OCI-LY3 (cell line): ENCODE measurements around the gene L3MBTL4.

Experiments
- H2AFZ ChIP-seq: fragments of 200-600, 300-600 bp; shearing (Covaris generic); 2 replicates; pipeline ENCODE4 v1.6.0; 2014; ENCODE audit warnings: antibody characterized with exemption, low read depth, low read length
- H3K27ac ChIP-seq: fragments of 200-600, 300-600 bp; sonication (generic); 2 replicates; pipeline ENCODE4 v1.5.1; 2014; ENCODE audit warnings: mild to moderate bottlenecking, low read length, moderate library complexity, mixed read lengths
- H3K27me3 ChIP-seq: fragments of 200-600, 300-600 bp; sonication (generic); 2 replicates; pipeline ENCODE4 v1.6.1; 2014; ENCODE audit warnings: low read depth, low read length, mixed read lengths
- H3K36me3 ChIP-seq: fragments of 200-600, 300-600 bp; sonication (generic); replicated peaks from 2 replicates; pipeline ENCODE3; 2014; ENCODE audit warnings: low read depth, low read length, mixed read lengths
- H3K4me1 ChIP-seq: fragments of 300-600, 200-600 bp; sonication (generic); 2 replicates; pipeline ENCODE4 v1.6.1; 2014; ENCODE audit warnings: low read length, mixed read lengths
- H3K4me2 ChIP-seq: fragments of 200-600, 300-600 bp; sonication (generic); 2 replicates; pipeline ENCODE4 v1.6.1; 2014; ENCODE audit warnings: low read length, mixed read lengths
- H3K4me3 ChIP-seq: fragments of 300-600, 200-600 bp; sonication (generic); 2 replicates; pipeline ENCODE4 v1.5.1; 2014; ENCODE audit warnings: antibody characterized with exemption, mild to moderate bottlenecking, low read length, moderate library complexity
- H3K79me2 ChIP-seq: fragments of 300-600, 200-600 bp; shearing (Covaris generic); 2 replicates; pipeline ENCODE4 v1.6.1; 2014; ENCODE audit warnings: mild to moderate bottlenecking, low read length, mixed read lengths
- H3K9ac ChIP-seq: fragments of 300-600, 200-600 bp; shearing (Covaris generic); 2 replicates; pipeline ENCODE4 v1.6.0; 2014; ENCODE audit warnings: mild to moderate bottlenecking, low read length, moderate library complexity
- H3K9me3 ChIP-seq: fragments of 200-600, 300-600 bp; shearing (Covaris generic); 2 replicates; pipeline ENCODE4 v1.6.1; 2014; ENCODE audit warnings: low read length, mixed read lengths; ENCODE audit not compliant: insufficient read depth
- H4K20me1 ChIP-seq: fragments of 200-600, 300-600 bp; sonication (generic); 2 replicates; pipeline ENCODE4 v1.6.1; 2016; ENCODE audit warnings: low read length, mixed read lengths; ENCODE audit not compliant: insufficient read depth
- CTCF ChIP-seq: fragments of 200-600, 300-600 bp; sonication (generic); IDR thresholded peaks from 2 replicates; pipeline ENCODE4 v1.5.1; 2014; ENCODE audit warnings: antibody characterized with exemption, low read length, low read depth
- EZH2phosphoT487 ChIP-seq: fragments of 200-600 bp; shearing (Covaris generic); IDR thresholded peaks from 2 replicates; pipeline ENCODE4 v1.6.1; 2018; ENCODE audit warnings: antibody characterized with exemption, mixed run types, low read depth

The L3MBTL4 gene

GRCh38 chr18:5984245-5984644, 430.5 kb downstream of the L3MBTL4 start:
- no peaks in the 10 kb centered on the region for H3K36me3 ChIP-seq
- H3K4me1 ChIP-seq = no peaks in the 10 kb centered on the region
- no peak overlapping the region for H3K4me2 ChIP-seq
- TF ChIP-seq EZH2phosphoT487 (no peak), CTCF (no peak)
- no peaks in the 10 kb centered on the region for H3K79me2 ChIP-seq
- H3K9ac ChIP-seq = no peak overlapping the region
- no peak overlapping the region for H2AFZ ChIP-seq
- no peak overlapping the region for H3K4me3 ChIP-seq
- no peaks in the 10 kb centered on the region for H3K27me3 ChIP-seq
- H4K20me1 ChIP-seq = no peaks in the 10 kb centered on the region
- H3K27ac ChIP-seq = no peak overlapping the region
- H3K9me3 ChIP-seq = no peaks in the 10 kb centered on the region

GRCh38 chr18:5983488-5983887, 431.2 kb downstream of the L3MBTL4 start:
- no peaks in the 10 kb centered on the region for H4K20me1 ChIP-seq
- H3K9ac ChIP-seq = no peak overlapping the region
- TF ChIP-seq EZH2phosphoT487 (no peak), CTCF (no peak)
- no peak overlapping the region for H3K4me3 ChIP-seq
- H3K27me3 ChIP-seq = no peaks in the 10 kb centered on the region
- no peak overlapping the region for H2AFZ ChIP-seq
- H3K79me2 ChIP-seq = no peaks in the 10 kb centered on the region
- no peak overlapping the region for H3K27ac ChIP-seq
- H3K4me2 ChIP-seq = no peak overlapping the region
- H3K4me1 ChIP-seq = no peaks in the 10 kb centered on the region
- no peaks in the 10 kb centered on the region for H3K9me3 ChIP-seq
- H3K36me3 ChIP-seq = no peaks in the 10 kb centered on the region

DNA sequence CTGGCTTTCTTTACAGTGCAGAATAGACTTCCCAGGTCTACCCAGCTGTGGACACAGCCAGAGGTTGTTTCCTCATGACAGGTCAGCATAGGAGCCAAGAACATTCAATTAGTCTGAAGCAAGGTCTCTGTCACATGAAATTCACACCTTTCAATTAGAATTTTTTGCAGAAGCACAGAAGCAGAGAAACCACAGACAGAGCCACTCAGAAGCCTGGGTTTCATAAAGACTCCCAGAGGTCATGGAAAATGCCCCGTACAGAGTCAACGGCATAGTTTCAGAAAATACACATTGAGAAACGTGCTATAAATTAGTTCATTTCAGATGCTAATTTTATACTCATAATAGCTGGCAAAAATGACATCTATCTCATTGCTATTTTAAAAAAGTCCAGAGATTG, 432.4 kb downstream of the L3MBTL4 start:
- no peak overlapping the region for H3K4me2 ChIP-seq
- no peak overlapping the region for H3K9ac ChIP-seq
- H3K27me3 ChIP-seq = no peaks in the 10 kb centered on the region
- H3K79me2 ChIP-seq = no peaks in the 10 kb centered on the region
- no peak for TF ChIP-seq CTCF
- H3K27ac ChIP-seq = no peak overlapping the region
- no peaks in the 10 kb centered on the region for H3K4me1 ChIP-seq
- H4K20me1 ChIP-seq = no peaks in the 10 kb centered on the region
- no peak overlapping the region for H2AFZ ChIP-seq
- H3K9me3 ChIP-seq = no peaks in the 10 kb centered on the region
- H3K4me3 ChIP-seq = no peak overlapping the region
- H3K36me3 ChIP-seq = no peaks in the 10 kb centered on the region

- Histone ChIP-seq H3K9ac (no peak overlapping the region), H3K4me3 (no peak overlapping the region), H3K79me2 (no peaks in the 10 kb centered on the region), H3K27ac (no peak overlapping the region), H4K20me1 (no peaks in the 10 kb centered on the region), H3K4me1 (no peaks in the 10 kb centered on the region), H3K4me2 (no peak overlapping the region), H2AFZ (no peak overlapping the region), H3K36me3 (no peaks in the 10 kb centered on the region), H3K9me3 (no peaks in the 10 kb centered on the region), H3K27me3 (no peaks in the 10 kb centered on the region)
- no peak for TF ChIP-seq CTCF
- TF ChIP-seq EZH2phosphoT487 = no peak
These were observed 434.0 kb downstream of the L3MBTL4 start for GRCh38 chr18:5980721-5981120.
